Fibroblast of the aortic adventitia (primary cell): ENCODE data around the gene ATF7IP2. TPM values are rescaled to one million over a fixed set of nuclear protein-coding genes. Genes with fewer than 3 reads are reported as not detected.
"Not testable (repeated sequence)": the region's sequence is repeated elsewhere in the genome, so short reads cannot be mapped to it uniquely, and the experiment has no call there.

Experiments used
- DNase-seq: peaks from one replicate; pipeline ENCODE4 v3.0.0-alpha.2; 2010; ENCODE audit warnings: low read depth
- H3K4me3 ChIP-seq: 2 replicates; pipeline ENCODE4 v1.5.1; 2011; ENCODE audit warnings: low read depth, mild to moderate bottlenecking, control low read depth, low read length, moderate library complexity
- CTCF ChIP-seq: IDR thresholded peaks from 2 replicates; pipeline ENCODE4 v1.5.1; 2011; ENCODE audit warnings: mild to moderate bottlenecking, low read length, control low read depth, inconsistent platforms; ENCODE audit not compliant: insufficient read depth
- total RNA-seq: library from RNA; depleted of rRNA; stranded (reverse); fragments of >200 nt; gene quantifications from 2 replicates; pipeline ENCODE4 v1.2.3, GENCODE V29; 2012; ENCODE audit warnings: low replicate concordance

ATF7IP2 gene
- total RNA-seq, 1 donor, result 1.1 TPM

GRCh38 chr16:10465821-10466220 lies 80.0 kb downstream of the ATF7IP2 start:
- no peak for DNase-seq
- no peak overlapping the region for H3K4me3 ChIP-seq
- no peak for TF ChIP-seq CTCF

GRCh38 chr16:10466313-10466712 lies 80.5 kb downstream of the ATF7IP2 start:
- no peak overlapping the region for H3K4me3 ChIP-seq
- DNase-seq, result no peak
- TF ChIP-seq CTCF, result no peak

GRCh38 chr16:10466861-10467260 lies 81.0 kb downstream of the ATF7IP2 start:
- no peak overlapping the region for H3K4me3 ChIP-seq
- no peak for TF ChIP-seq CTCF
- no peak for DNase-seq

- DNase-seq, result not testable (repeated sequence)
Observed at GRCh38 chr16:10476636-10477035, 90.8 kb downstream of the ATF7IP2 start.

GRCh38 chr16:10480151-10480550 lies 94.3 kb downstream of the ATF7IP2 start:
- TF ChIP-seq CTCF, result no peak
- no peak overlapping the region for H3K4me3 ChIP-seq
- no peak for DNase-seq

More at GRCh38 chr16:10476636-10477035, 90.8 kb downstream of the ATF7IP2 start:
- not testable (repeated sequence) for H3K4me3 ChIP-seq

- no peak for TF ChIP-seq CTCF
- no peak for DNase-seq
- H3K4me3 ChIP-seq, result no peak overlapping the region
Observed at GRCh38 chr16:10485159-10485558, 99.3 kb downstream of the ATF7IP2 start.

GRCh38 chr16:10485698-10486382 lies 100.0 kb downstream of the ATF7IP2 start:
- no peak overlapping the region for H3K4me3 ChIP-seq
- DNase-seq, result no peak
- TF ChIP-seq CTCF, result no peak
